ENCODE data around the gene NCAPG2. TPM values are rescaled to one million over a fixed set of nuclear protein-coding genes. Genes with fewer than 3 reads are reported as not detected.

The NCAPG2 gene
- total and polyA plus RNA-seq, 2 donors from 2014 or later: 1.3 to 6.3 TPM

DNA sequence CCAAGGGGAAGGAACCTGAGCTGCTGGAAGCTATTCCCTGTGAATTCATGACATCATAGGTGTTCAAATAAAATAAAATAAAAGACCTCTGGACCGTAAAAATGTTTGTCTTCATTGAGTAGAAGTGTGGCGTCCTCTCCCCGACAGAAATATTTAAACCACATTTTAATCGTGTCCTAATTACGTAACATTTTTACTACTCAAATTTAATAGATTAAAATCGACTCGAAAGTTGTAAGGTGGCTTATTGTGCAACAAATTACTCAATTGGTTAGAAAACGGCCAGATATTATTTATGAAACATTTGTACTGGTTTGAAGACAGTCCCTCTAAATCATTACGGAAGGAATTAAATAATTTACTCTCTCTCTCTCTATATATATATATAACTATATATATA lies 15.5 kb upstream of the NCAPG2 start:
- intact Hi-C loops (cut with DNase I): no loop called here
- FAIRE-seq: no peak
- H3K36me3 ChIP-seq (ENCODE audit: control insufficient read depth in 2 of 3, insufficient read depth in 3 of 3, low read length in 3 of 3): no peaks in the 10 kb centered on the region

GRCh38 chr7:158716802-158717201 lies 12.2 kb upstream of the NCAPG2 start:
- Histone ChIP-seq H3K27me3 (ENCODE audit: control insufficient read depth, insufficient read depth, low read length) (no peaks in the 10 kb centered on the region), H3K36me3 (ENCODE audit: control insufficient read depth in 2 of 3, insufficient read depth in 3 of 3, low read length in 3 of 3) (no peaks in the 10 kb centered on the region), H3K9ac (ENCODE audit: low read length in 3 of 3) (no peak overlapping the region), H3K27ac (ENCODE audit: low read depth in 2 of 2, low read length in 2 of 2) (no peak overlapping the region), H3K4me3 (ENCODE audit: low read length in 3 of 3) (no peak overlapping the region), H3K4me1 (ENCODE audit: control insufficient read depth in 2 of 3, insufficient read depth in 2 of 3, low read depth in 1 of 3, low read length in 3 of 3) (no peaks in the 10 kb centered on the region), H3K9me3 (ENCODE audit: control insufficient read depth in 2 of 3, insufficient read depth in 1 of 3, low read length in 3 of 3) (no peaks in the 10 kb centered on the region)
- FAIRE-seq: no peak
- DNase-seq: no peak
- no peak for TF ChIP-seq CTCF (IDR thresholded peaks at IDR 0.05; ENCODE audit: borderline replicate concordance, extremely low read depth, insufficient read depth)
- intact Hi-C loops (cut with DNase I): no loop called here

More for the DNA sequence above, 15.5 kb upstream of the NCAPG2 start:
- Histone ChIP-seq H3K9me3 (ENCODE audit: control insufficient read depth in 2 of 3, insufficient read depth in 1 of 3, low read length in 3 of 3) (no peaks in the 10 kb centered on the region), H3K4me1 (ENCODE audit: control insufficient read depth in 2 of 3, insufficient read depth in 2 of 3, low read depth in 1 of 3, low read length in 3 of 3) (no peaks in the 10 kb centered on the region), H3K27me3 (ENCODE audit: control insufficient read depth, insufficient read depth, low read length) (no peaks in the 10 kb centered on the region), H3K27ac (ENCODE audit: low read depth in 2 of 2, low read length in 2 of 2) (no peak overlapping the region), H3K9ac (ENCODE audit: low read length in 3 of 3) (no peak overlapping the region), H3K4me3 (ENCODE audit: low read length in 3 of 3) (no peak overlapping the region)
- no peak for DNase-seq
- TF ChIP-seq CTCF (IDR thresholded peaks at IDR 0.05; ENCODE audit: borderline replicate concordance, extremely low read depth, insufficient read depth): no peak

GRCh38 chr7:158710651-158711102 lies 6.1 kb upstream of the NCAPG2 start:
- H3K9me3 ChIP-seq (ENCODE audit: control insufficient read depth in 2 of 3, insufficient read depth in 1 of 3, low read length in 3 of 3): peaks cover 0 to 5% (median 0%) of the 10 kb centered on the region in 3 donors
- no peaks in the 10 kb centered on the region for H3K36me3 ChIP-seq (ENCODE audit: control insufficient read depth in 2 of 3, insufficient read depth in 3 of 3, low read length in 3 of 3)
- FAIRE-seq (no peak), DNase-seq (no peak)
- TF ChIP-seq CTCF (IDR thresholded peaks at IDR 0.05; ENCODE audit: borderline replicate concordance, extremely low read depth, insufficient read depth): no peak
- no peaks in the 10 kb centered on the region for H3K4me1 ChIP-seq (ENCODE audit: control insufficient read depth in 2 of 3, insufficient read depth in 2 of 3, low read depth in 1 of 3, low read length in 3 of 3)
- H3K4me3 ChIP-seq (ENCODE audit: low read length in 3 of 3): no peak overlapping the region
- H3K27me3 ChIP-seq (ENCODE audit: control insufficient read depth, insufficient read depth, low read length): no peaks in the 10 kb centered on the region
- H3K27ac ChIP-seq (ENCODE audit: low read depth in 2 of 2, low read length in 2 of 2): no peak overlapping the region
- no peak overlapping the region for H3K9ac ChIP-seq (ENCODE audit: low read length in 3 of 3)
- intact Hi-C loops (cut with DNase I): no loop called here

- FAIRE-seq (no peak), DNase-seq (no peak)
- Histone ChIP-seq H3K9me3 (ENCODE audit: control insufficient read depth in 2 of 3, insufficient read depth in 1 of 3, low read length in 3 of 3) (peaks cover 0 to 5% (median 0%) of the 10 kb centered on the region in 3 donors), H3K27me3 (ENCODE audit: control insufficient read depth, insufficient read depth, low read length) (no peaks in the 10 kb centered on the region), H3K9ac (ENCODE audit: low read length in 3 of 3) (no peak overlapping the region), H3K27ac (ENCODE audit: low read depth in 2 of 2, low read length in 2 of 2) (no peak overlapping the region), H3K4me3 (ENCODE audit: low read length in 3 of 3) (no peak overlapping the region), H3K4me1 (ENCODE audit: control insufficient read depth in 2 of 3, insufficient read depth in 2 of 3, low read depth in 1 of 3, low read length in 3 of 3) (peaks cover 0 to 6% (median 3%) of the 10 kb centered on the region in 3 donors), H3K36me3 (ENCODE audit: control insufficient read depth in 2 of 3, insufficient read depth in 3 of 3, low read length in 3 of 3) (no peaks in the 10 kb centered on the region)
- no peak for TF ChIP-seq CTCF (IDR thresholded peaks at IDR 0.05; ENCODE audit: borderline replicate concordance, extremely low read depth, insufficient read depth)
- intact Hi-C loops (cut with DNase I): no loop called here
These were observed 3.0 kb upstream of the NCAPG2 start for GRCh38 chr7:158707610-158708009.
